ENCODE measurements around the gene SENP2.
"Not testable (repeated sequence)": the region's sequence is repeated elsewhere in the genome, so short reads cannot be mapped to it uniquely, and the experiment has no call there.

The SENP2 gene

DNA sequence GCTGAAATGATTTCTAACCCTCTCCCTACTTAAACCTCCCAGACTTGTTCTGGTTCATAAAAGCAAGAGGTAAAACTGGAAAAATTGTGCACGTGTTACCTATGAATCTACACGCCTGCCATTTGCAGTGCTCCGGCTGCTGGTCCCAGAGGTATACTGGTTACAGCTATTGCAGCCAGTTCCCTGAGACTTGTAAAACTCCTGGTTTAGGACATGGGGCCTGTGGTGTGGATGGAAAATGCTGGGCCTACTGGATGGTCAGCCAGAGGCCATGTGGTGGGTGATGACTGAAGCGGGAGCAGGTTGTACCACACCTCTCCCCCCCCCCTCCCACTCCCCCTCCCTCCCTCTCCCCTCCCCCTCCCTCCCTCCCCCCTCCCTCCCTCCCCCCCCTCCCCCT, 45.0 kb downstream of the SENP2 start:
- Histone ChIP-seq H3K36me3 (peaks cover 64% of the 10 kb centered on the region), H3K4me1 (ENCODE audit: control insufficient read depth in 1 of 2, insufficient read depth in 1 of 2, low read depth in 1 of 2, low read length in 1 of 2) (peaks cover 16 to 17% of the 10 kb centered on the region in 2 experiments), H3K9me3 (no peaks in the 10 kb centered on the region), H3K4me3 (ENCODE audit: low read depth in 1 of 2, low read length in 1 of 2) (no peak overlapping the region), H3K27ac (peak overlapping the region; percentile 63), H3K27me3 (no peaks in the 10 kb centered on the region)
- TF ChIP-seq, protein P1, sequence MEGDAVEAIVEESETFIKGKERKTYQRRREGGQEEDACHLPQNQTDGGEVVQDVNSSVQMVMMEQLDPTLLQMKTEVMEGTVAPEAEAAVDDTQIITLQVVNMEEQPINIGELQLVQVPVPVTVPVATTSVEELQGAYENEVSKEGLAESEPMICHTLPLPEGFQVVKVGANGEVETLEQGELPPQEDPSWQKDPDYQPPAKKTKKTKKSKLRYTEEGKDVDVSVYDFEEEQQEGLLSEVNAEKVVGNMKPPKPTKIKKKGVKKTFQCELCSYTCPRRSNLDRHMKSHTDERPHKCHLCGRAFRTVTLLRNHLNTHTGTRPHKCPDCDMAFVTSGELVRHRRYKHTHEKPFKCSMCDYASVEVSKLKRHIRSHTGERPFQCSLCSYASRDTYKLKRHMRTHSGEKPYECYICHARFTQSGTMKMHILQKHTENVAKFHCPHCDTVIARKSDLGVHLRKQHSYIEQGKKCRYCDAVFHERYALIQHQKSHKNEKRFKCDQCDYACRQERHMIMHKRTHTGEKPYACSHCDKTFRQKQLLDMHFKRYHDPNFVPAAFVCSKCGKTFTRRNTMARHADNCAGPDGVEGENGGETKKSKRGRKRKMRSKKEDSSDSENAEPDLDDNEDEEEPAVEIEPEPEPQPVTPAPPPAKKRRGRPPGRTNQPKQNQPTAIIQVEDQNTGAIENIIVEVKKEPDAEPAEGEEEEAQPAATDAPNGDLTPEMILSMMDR (IDR thresholded peaks at IDR 0.05) = no peak

DNA sequence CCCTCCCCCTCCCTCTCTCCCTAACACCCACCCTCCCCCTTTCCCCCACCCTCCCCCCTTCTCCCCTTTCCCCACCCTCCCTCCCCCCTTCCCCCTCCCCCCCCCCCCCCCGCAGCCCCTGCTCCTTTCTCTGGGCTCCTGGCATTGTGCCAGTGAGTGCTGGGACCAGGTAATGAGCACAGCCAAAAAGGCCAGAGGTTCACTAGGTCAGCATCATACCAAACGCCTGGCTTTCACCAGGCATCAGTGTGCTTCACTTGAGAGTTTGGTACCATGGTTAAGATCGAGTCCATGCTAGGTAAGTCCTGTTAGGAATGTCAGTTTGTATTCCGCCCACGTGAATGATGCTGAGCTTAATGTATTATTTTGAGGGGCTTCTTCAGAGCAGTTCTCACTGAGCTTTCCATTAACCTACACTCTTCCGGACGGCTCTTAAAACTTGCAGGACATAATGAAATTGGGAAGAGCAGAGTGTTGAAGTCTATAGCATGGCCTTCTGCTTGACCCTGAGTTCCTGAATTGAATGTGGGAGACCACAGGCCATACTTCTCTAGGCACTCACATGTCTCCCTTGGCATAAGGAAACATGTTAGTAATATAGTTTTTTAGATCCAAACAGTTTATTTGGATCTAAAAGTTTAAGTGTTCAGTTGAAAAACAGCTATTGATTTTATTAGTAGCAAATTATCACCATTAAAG, 45.6 kb downstream of the SENP2 start:
- no peaks in the 10 kb centered on the region for H3K27me3 ChIP-seq
- no peaks in the 10 kb centered on the region for H3K9me3 ChIP-seq
- no peak overlapping the region for H3K27ac ChIP-seq
- H3K4me3 ChIP-seq (ENCODE audit: low read depth in 1 of 2, low read length in 1 of 2) = no peak overlapping the region
- TF ChIP-seq, protein P1 (IDR thresholded peaks at IDR 0.05) = no peak
- peaks cover 16 to 17% of the 10 kb centered on the region in 2 experiments for H3K4me1 ChIP-seq (ENCODE audit: control insufficient read depth in 1 of 2, insufficient read depth in 1 of 2, low read depth in 1 of 2, low read length in 1 of 2)
- peaks cover 59% of the 10 kb centered on the region for H3K36me3 ChIP-seq

DNA sequence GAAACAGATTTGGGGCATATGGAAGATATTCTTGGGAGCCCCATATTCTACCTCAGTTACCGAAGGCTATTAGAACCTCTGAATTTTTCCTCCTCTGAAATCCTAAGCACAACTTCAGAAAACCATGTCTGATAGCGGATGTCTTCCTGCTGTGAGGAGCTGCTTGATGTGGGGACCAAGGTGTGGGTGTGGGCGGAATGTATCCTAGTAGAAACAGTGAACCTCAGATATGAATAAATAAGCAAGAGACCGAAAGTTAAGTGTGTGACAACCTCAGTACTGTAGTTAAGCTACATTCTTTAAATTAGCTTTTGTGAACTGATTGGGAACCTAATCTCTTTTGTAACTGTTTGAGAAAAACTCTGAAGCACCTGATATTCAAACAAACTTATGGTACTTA, 46.9 kb downstream of the SENP2 start:
- Histone ChIP-seq H3K4me3 (ENCODE audit: low read depth in 1 of 2, low read length in 1 of 2) (no peak overlapping the region), H3K9me3 (no peaks in the 10 kb centered on the region), H3K27me3 (no peaks in the 10 kb centered on the region), H3K27ac (no peak overlapping the region), H3K4me1 (ENCODE audit: control insufficient read depth in 1 of 2, insufficient read depth in 1 of 2, low read depth in 1 of 2, low read length in 1 of 2) (peaks cover 16 to 17% of the 10 kb centered on the region in 2 experiments), H3K36me3 (peaks cover 45% of the 10 kb centered on the region)
- TF ChIP-seq, protein P1 (IDR thresholded peaks at IDR 0.05) = no peak

DNA sequence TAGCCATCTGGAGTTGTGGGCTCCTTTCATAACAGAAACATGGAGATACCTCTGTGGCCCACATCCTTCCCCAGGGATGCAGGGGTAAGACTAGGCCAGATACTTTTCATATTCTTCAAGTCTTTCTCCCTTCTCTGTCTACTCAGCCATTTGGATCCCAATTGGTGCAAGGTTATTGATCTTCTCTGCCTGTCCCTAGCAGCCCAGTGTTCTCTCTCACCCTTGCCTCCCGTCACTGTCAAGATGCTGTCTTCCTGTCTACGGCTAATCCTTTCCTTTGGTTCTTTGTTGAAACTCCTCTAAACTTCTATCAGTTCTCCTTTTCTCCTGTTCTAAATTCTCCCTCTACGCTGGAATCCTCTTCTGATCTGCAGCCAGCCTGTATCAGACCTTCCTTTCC, 51.3 kb downstream of the SENP2 start:
- Histone ChIP-seq H3K27me3 (no peaks in the 10 kb centered on the region), H3K4me1 (ENCODE audit: control insufficient read depth in 1 of 2, insufficient read depth in 1 of 2, low read depth in 1 of 2, low read length in 1 of 2) (no peaks in the 10 kb centered on the region), H3K27ac (no peak overlapping the region), H3K9me3 (no peaks in the 10 kb centered on the region), H3K4me3 (ENCODE audit: low read depth in 1 of 2, low read length in 1 of 2) (no peak overlapping the region), H3K36me3 (peaks cover 8% of the 10 kb centered on the region)
- TF ChIP-seq, protein P1 (IDR thresholded peaks at IDR 0.05) = no peak

DNA sequence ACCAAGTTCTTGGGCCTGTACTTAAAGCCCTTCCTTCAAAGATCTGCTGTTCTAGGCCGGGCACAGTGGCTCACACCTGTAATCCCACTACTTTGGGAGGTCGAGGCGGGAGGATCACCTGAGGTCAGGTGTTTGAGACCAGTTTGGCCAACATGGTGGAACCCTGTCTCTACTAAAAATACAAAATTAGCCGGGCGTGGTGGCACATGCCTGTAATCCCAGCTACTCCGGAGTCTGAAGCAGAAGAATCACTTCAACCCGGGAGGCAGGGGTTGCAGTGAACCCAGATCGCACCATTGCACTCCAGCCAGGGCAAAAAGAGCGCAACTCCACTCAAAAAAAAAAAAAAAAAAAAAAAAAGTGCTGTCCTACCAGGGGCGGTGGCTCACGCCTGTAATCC, 52.6 kb downstream of the SENP2 start:
- H3K36me3 ChIP-seq; H3K27ac ChIP-seq; H3K4me1 ChIP-seq (ENCODE audit: control insufficient read depth in 1 of 2, insufficient read depth in 1 of 2, low read depth in 1 of 2, low read length in 1 of 2); H3K9me3 ChIP-seq; H3K27me3 ChIP-seq; H3K4me3 ChIP-seq (ENCODE audit: low read depth in 1 of 2, low read length in 1 of 2): not testable (repeated sequence)

DNA sequence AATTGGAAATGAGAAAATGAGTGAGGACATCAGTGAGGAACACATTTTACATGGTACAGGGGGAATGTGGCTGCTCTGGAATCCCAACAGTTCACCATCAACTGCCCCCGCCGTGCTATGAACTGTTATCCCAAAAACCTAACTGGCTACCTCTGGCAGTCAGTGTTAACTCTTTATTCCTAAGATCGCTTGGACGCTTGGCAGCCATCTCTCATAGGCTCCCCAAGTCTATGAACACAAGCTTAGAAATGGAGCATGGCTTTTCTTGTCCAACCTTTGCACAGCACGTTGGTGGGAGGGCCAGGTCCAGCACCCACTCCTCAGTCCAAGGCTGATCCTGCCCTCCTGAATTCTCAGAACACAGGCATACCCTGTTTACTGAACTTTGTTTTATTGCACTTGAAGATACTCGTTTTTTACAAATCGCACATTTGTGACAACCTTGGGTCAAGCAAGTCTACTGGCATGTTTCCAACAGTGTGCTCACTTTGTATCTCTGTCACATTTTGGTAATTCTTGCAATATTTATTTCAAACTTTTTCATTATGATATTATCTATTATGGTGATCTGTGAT, 53.6 kb downstream of the SENP2 start:
- TF ChIP-seq, protein P1 (IDR thresholded peaks at IDR 0.05) = no peak
- Histone ChIP-seq H3K4me1 (ENCODE audit: control insufficient read depth in 1 of 2, insufficient read depth in 1 of 2, low read depth in 1 of 2, low read length in 1 of 2) (no peaks in the 10 kb centered on the region), H3K9me3 (no peaks in the 10 kb centered on the region), H3K27me3 (no peaks in the 10 kb centered on the region), H3K27ac (no peak overlapping the region), H3K36me3 (no peaks in the 10 kb centered on the region), H3K4me3 (ENCODE audit: low read depth in 1 of 2, low read length in 1 of 2) (no peak overlapping the region)

Measured in neutrophil (primary cell).